ENCODE measurements around the gene APOLD1. TPM values are rescaled to one million over a fixed set of nuclear protein-coding genes. Genes with fewer than 3 reads are reported as not detected.
A peak's percentile ranks its signal among the peaks of the same experiment; 100 is the strongest.
"Not testable (repeated sequence)": the region's sequence is repeated elsewhere in the genome, so short reads cannot be mapped to it uniquely, and the experiment has no call there.

Gene APOLD1
- total RNA-seq, 2 donors from 2014 or later: 1.8 to 3.2 TPM

- no peak for DNase-seq
- H3K27ac ChIP-seq (ENCODE audit: low read depth, low read length): no peak overlapping the region
- Mint-ChIP-seq H3K27me3 (ENCODE audit: insufficient read depth) (no peaks in the 10 kb centered on the region), H3K9me3 (no peaks in the 10 kb centered on the region), H3K4me3 (no peak overlapping the region), H3K27ac (peak overlapping the region; percentile 31), H3K36me3 (ENCODE audit: low read depth) (peaks cover 70% of the 10 kb centered on the region), H3K4me1 (peaks cover 61% of the 10 kb centered on the region)
- H3K27me3 ChIP-seq (ENCODE audit: control insufficient read depth, insufficient read depth, low read length, poor library complexity, severe bottlenecking): no peaks in the 10 kb centered on the region
- no peak for TF ChIP-seq CTCF (conservative IDR thresholded peaks at IDR 0.05)
- 78 to 86% methylated on average over 2 of the region's 2 CpGs for WGBS, 2 experiments (ENCODE audit: insufficient coverage in 1 of 2, insufficient read length in 1 of 2)
- H3K4me3 ChIP-seq (ENCODE audit: low read length): peak overlapping the region; percentile 33
- H3K4me1 ChIP-seq (ENCODE audit: control insufficient read depth, insufficient read depth, low read length): peaks cover 16% of the 10 kb centered on the region
- H3K9ac ChIP-seq (ENCODE audit: extremely low read depth, low read length, poor library complexity, severe bottlenecking): no peak overlapping the region
- no peaks in the 10 kb centered on the region for H3K9me3 ChIP-seq (ENCODE audit: control insufficient read depth, low read length)
- H3K36me3 ChIP-seq (ENCODE audit: control insufficient read depth, insufficient read depth, low read length): peaks cover 80% of the 10 kb centered on the region
These were observed 34.4 kb downstream of the APOLD1 start for GRCh38 chr12:12819752-12820311.

- not testable (repeated sequence) for H3K9me3 Mint-ChIP-seq; H3K27me3 ChIP-seq (ENCODE audit: control insufficient read depth, insufficient read depth, low read length, poor library complexity, severe bottlenecking); H3K9ac ChIP-seq (ENCODE audit: extremely low read depth, low read length, poor library complexity, severe bottlenecking); H3K27me3 Mint-ChIP-seq (ENCODE audit: insufficient read depth); H3K27ac ChIP-seq (ENCODE audit: low read depth, low read length); H3K9me3 ChIP-seq (ENCODE audit: control insufficient read depth, low read length); DNase-seq
- Mint-ChIP-seq H3K4me1 (peaks cover 60% of the 10 kb centered on the region), H3K4me3 (peak overlapping the region; percentile 6), H3K36me3 (ENCODE audit: low read depth) (peaks cover 73% of the 10 kb centered on the region), H3K27ac (peak overlapping the region; percentile 31)
- Histone ChIP-seq H3K4me1 (ENCODE audit: control insufficient read depth, insufficient read depth, low read length) (peaks cover 19% of the 10 kb centered on the region), H3K36me3 (ENCODE audit: control insufficient read depth, insufficient read depth, low read length) (peaks cover 80% of the 10 kb centered on the region), H3K4me3 (ENCODE audit: low read length) (peak overlapping the region; percentile 33)
- WGBS, 2 experiments (ENCODE audit: insufficient coverage in 1 of 2, insufficient read length in 1 of 2): 93 to 99% methylated on average over 9 to 11 of the region's 11 CpGs
These were observed 34.9 kb downstream of the APOLD1 start for GRCh38 chr12:12820376-12820775.

- Mint-ChIP-seq H3K27me3 (ENCODE audit: insufficient read depth) (no peaks in the 10 kb centered on the region), H3K27ac (no peak overlapping the region), H3K36me3 (ENCODE audit: low read depth) (peaks cover 74% of the 10 kb centered on the region), H3K4me3 (no peak overlapping the region), H3K4me1 (peaks cover 47% of the 10 kb centered on the region), H3K9me3 (no peaks in the 10 kb centered on the region)
- no peak overlapping the region for H3K27ac ChIP-seq (ENCODE audit: low read depth, low read length)
- H3K9ac ChIP-seq (ENCODE audit: extremely low read depth, low read length, poor library complexity, severe bottlenecking): no peak overlapping the region
- peak overlapping the region; percentile 21 for H3K4me3 ChIP-seq (ENCODE audit: low read length)
- 91 to 93% methylated on average over 6 of the region's 6 CpGs for WGBS, 2 experiments (ENCODE audit: insufficient coverage in 1 of 2, insufficient read length in 1 of 2)
- no peak for TF ChIP-seq CTCF (conservative IDR thresholded peaks at IDR 0.05)
- no peaks in the 10 kb centered on the region for H3K9me3 ChIP-seq (ENCODE audit: control insufficient read depth, low read length)
- peaks cover 80% of the 10 kb centered on the region for H3K36me3 ChIP-seq (ENCODE audit: control insufficient read depth, insufficient read depth, low read length)
- H3K4me1 ChIP-seq (ENCODE audit: control insufficient read depth, insufficient read depth, low read length): peaks cover 19% of the 10 kb centered on the region
- no peak for DNase-seq
- no peaks in the 10 kb centered on the region for H3K27me3 ChIP-seq (ENCODE audit: control insufficient read depth, insufficient read depth, low read length, poor library complexity, severe bottlenecking)
These were observed 36.5 kb downstream of the APOLD1 start for GRCh38 chr12:12821975-12822374.

GRCh38 chr12:12822886-12823285, 37.4 kb downstream of the APOLD1 start:
- no peak for DNase-seq
- no peak overlapping the region for H3K9ac ChIP-seq (ENCODE audit: extremely low read depth, low read length, poor library complexity, severe bottlenecking)
- no peak for TF ChIP-seq CTCF (conservative IDR thresholded peaks at IDR 0.05)
- H3K9me3 ChIP-seq (ENCODE audit: control insufficient read depth, low read length): no peaks in the 10 kb centered on the region
- no peak overlapping the region for H3K27ac ChIP-seq (ENCODE audit: low read depth, low read length)
- H3K4me1 ChIP-seq (ENCODE audit: control insufficient read depth, insufficient read depth, low read length): peaks cover 19% of the 10 kb centered on the region
- H3K9me3 Mint-ChIP-seq: no peaks in the 10 kb centered on the region
- H3K27me3 Mint-ChIP-seq (ENCODE audit: insufficient read depth): no peaks in the 10 kb centered on the region
- H3K4me1 Mint-ChIP-seq: peaks cover 47% of the 10 kb centered on the region
- H3K4me3 Mint-ChIP-seq: no peak overlapping the region
- peaks cover 80% of the 10 kb centered on the region for H3K36me3 ChIP-seq (ENCODE audit: control insufficient read depth, insufficient read depth, low read length)
- peaks cover 73% of the 10 kb centered on the region for H3K36me3 Mint-ChIP-seq (ENCODE audit: low read depth)
- 75 to 91% methylated on average over 3 to 4 of the region's 4 CpGs for WGBS, 2 experiments (ENCODE audit: insufficient coverage in 1 of 2, insufficient read length in 1 of 2)
- H3K27ac Mint-ChIP-seq: peak overlapping the region; percentile 36
- H3K27me3 ChIP-seq (ENCODE audit: control insufficient read depth, insufficient read depth, low read length, poor library complexity, severe bottlenecking): no peaks in the 10 kb centered on the region
- H3K4me3 ChIP-seq (ENCODE audit: low read length): no peak overlapping the region
